Measurements from ENCODE around the gene DNAH2. TPM values are rescaled to one million over a fixed set of nuclear protein-coding genes. Genes with fewer than 3 reads are reported as not detected.

The DNAH2 gene
- total RNA-seq, 1 experiment from 2014 or later, result 0.15 TPM

DNA sequence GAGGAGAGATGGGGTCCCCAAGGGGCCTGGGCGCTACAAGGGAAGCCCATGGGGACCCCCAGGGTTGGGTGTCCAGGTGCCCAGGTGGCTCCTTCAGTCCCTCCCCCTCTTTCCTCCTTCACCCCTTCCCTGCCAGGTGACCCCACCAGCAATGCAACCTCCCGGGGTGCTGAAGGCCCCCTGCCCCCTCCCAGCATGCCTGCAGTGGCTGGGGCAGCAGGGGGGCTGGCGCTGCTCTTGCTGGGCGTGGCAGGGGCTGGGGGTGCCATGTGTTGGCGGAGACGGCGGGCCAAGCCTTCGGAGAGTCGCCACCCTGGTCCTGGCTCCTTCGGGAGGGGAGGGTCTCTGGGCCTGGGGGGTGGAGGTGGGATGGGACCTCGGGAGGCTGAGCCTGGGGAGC lies 8.5 kb upstream of the DNAH2 start:
- peaks cover 41 to 51% of the 10 kb centered on the region in 2 experiments for H3K4me1 Mint-ChIP-seq
- H3K56ac ChIP-seq (ENCODE audit: insufficient read length, low read depth, low read length), result no peak overlapping the region
- H3K23me2 ChIP-seq (ENCODE audit: insufficient read length, low read depth, low read length, poor library complexity, severe bottlenecking), result peaks cover 17% of the 10 kb centered on the region
- H2BK12ac ChIP-seq (ENCODE audit: insufficient read length, low read depth, low read length), result no peak overlapping the region
- no peak overlapping the region for H3K9ac ChIP-seq (ENCODE audit: extremely low read depth, insufficient read length, low read length)
- H3K79me2 ChIP-seq (ENCODE audit: insufficient read depth, low read length), result no peaks in the 10 kb centered on the region
- no peak overlapping the region for H3K14ac ChIP-seq (ENCODE audit: insufficient read depth, low read length)
- H3K23ac ChIP-seq (ENCODE audit: insufficient read length, low read depth, low read length), result no peak overlapping the region
- no peak overlapping the region for H3K27ac Mint-ChIP-seq
- H2AFZ ChIP-seq (ENCODE audit: low read length), result no peak overlapping the region
- H3K27me3 Mint-ChIP-seq (ENCODE audit: low read depth), result peaks cover 51% of the 10 kb centered on the region
- peaks cover 3% of the 10 kb centered on the region for H3K4me1 ChIP-seq (ENCODE audit: insufficient read depth, low read length)
- no peak overlapping the region for H2AK5ac ChIP-seq (ENCODE audit: insufficient read length, low read length)
- peaks cover 0 to 7% (median 0%) of the 10 kb centered on the region in 3 experiments; a peak in 3 of 7 replicates for H3K36me3 Mint-ChIP-seq (ENCODE audit: insufficient read depth in 1 of 3, low read depth in 3 of 3)
- no peak overlapping the region for H3K4me2 ChIP-seq (ENCODE audit: insufficient read depth, insufficient read length, low read length)
- no peak overlapping the region for H2BK120ac ChIP-seq (ENCODE audit: low read depth, low read length, poor library complexity, severe bottlenecking)
- no peak overlapping the region for H4K91ac ChIP-seq (ENCODE audit: insufficient read length, low read depth, low read length)
- H3K27me3 ChIP-seq (ENCODE audit: insufficient read depth, low read length), result no peaks in the 10 kb centered on the region; the same call in 1 of the 2 replicates
- no peak overlapping the region for H4K5ac ChIP-seq (ENCODE audit: insufficient read length, low read depth, low read length)
- no peaks in the 10 kb centered on the region for H3K9me3 ChIP-seq (ENCODE audit: control insufficient read depth, low read depth, low read length)
- H2BK15ac ChIP-seq (ENCODE audit: low read depth, low read length), result no peak overlapping the region
- no peak for DNase-seq
- H2BK5ac ChIP-seq (ENCODE audit: insufficient read length, low read length), result no peak overlapping the region
- H3K4ac ChIP-seq (ENCODE audit: low read depth, low read length), result no peak overlapping the region
- no peak overlapping the region for H3K4me3 Mint-ChIP-seq
- no peaks in the 10 kb centered on the region for H4K20me1 ChIP-seq (ENCODE audit: control insufficient read depth, insufficient read depth, insufficient read length)
- H2BK20ac ChIP-seq (ENCODE audit: low read depth, low read length, poor library complexity, severe bottlenecking), result no peak overlapping the region
- WGBS (ENCODE audit: extremely low coverage, insufficient read length, low lambda C conversion rate), result no CpG with 5 or more reads among the region's 11 CpGs
- H3K27ac ChIP-seq (ENCODE audit: insufficient read length, low read depth, low read length), result no peak overlapping the region
- TF ChIP-seq, protein P1, sequence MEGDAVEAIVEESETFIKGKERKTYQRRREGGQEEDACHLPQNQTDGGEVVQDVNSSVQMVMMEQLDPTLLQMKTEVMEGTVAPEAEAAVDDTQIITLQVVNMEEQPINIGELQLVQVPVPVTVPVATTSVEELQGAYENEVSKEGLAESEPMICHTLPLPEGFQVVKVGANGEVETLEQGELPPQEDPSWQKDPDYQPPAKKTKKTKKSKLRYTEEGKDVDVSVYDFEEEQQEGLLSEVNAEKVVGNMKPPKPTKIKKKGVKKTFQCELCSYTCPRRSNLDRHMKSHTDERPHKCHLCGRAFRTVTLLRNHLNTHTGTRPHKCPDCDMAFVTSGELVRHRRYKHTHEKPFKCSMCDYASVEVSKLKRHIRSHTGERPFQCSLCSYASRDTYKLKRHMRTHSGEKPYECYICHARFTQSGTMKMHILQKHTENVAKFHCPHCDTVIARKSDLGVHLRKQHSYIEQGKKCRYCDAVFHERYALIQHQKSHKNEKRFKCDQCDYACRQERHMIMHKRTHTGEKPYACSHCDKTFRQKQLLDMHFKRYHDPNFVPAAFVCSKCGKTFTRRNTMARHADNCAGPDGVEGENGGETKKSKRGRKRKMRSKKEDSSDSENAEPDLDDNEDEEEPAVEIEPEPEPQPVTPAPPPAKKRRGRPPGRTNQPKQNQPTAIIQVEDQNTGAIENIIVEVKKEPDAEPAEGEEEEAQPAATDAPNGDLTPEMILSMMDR (conservative IDR thresholded peaks at IDR 0.05), result no peak
- no peak overlapping the region for H4K8ac ChIP-seq (replicated peaks; ENCODE audit: insufficient read length, low read depth, low read length)
- no peaks in the 10 kb centered on the region for H3K79me1 ChIP-seq (ENCODE audit: insufficient read depth, low read depth, low read length, poor library complexity, severe bottlenecking)
- H3K18ac ChIP-seq (ENCODE audit: insufficient read length, low read depth, low read length), result no peak overlapping the region
- H3T11ph ChIP-seq (ENCODE audit: low read length), result no peak overlapping the region
- H3K9me3 Mint-ChIP-seq, result no peaks in the 10 kb centered on the region
